T-helper 2 cell treated with Interferon-gamma antibody and Interleukin-4, amounts not matched to agents 100 ng/mL and 5 ng/mL, for 36 hours (primary cell): Measurements from ENCODE around the gene TBC1D12. TPM values are rescaled to one million over a fixed set of nuclear protein-coding genes. Genes with fewer than 3 reads are reported as not detected.

Experiments used
- intact Hi-C: fragments of 100-400 bp; cut with micrococcal nuclease; formaldehyde crosslinking; loops from one replicate; pipeline ENCODE4 v1.15.1; 2023
- total RNA-seq: library from RNA; stranded (reverse); gene quantifications from 2 replicates; pipeline ENCODE4 v1.2.3, GENCODE V29; 2022

TBC1D12 gene
- total RNA-seq, 1 donor from 2014 or later, result 0.11 TPM

DNA sequence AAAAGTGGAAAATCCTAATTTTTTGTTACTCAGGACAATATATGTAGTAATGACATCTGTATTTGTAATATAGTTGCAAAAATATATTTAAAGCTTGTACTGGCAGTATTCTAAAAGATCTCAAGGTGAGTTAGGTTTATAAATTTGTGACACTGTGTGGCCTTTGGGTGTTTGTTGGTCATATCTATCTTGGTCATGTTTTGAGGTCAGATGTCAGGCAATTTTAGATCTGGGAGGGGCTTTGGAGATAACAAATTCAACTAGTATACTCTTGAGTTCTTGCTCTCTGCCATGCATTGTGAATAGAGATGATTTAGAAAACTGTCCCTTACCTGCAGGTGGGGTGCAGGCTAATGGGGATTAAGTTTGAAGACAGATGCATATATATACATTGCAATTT, 3.1 kb downstream of the TBC1D12 start:
- intact Hi-C loops, result no loop called here

- intact Hi-C loops, result no loop called here
Measured at GRCh38 chr10:94407668-94408067, 5.3 kb downstream of the TBC1D12 start.

DNA sequence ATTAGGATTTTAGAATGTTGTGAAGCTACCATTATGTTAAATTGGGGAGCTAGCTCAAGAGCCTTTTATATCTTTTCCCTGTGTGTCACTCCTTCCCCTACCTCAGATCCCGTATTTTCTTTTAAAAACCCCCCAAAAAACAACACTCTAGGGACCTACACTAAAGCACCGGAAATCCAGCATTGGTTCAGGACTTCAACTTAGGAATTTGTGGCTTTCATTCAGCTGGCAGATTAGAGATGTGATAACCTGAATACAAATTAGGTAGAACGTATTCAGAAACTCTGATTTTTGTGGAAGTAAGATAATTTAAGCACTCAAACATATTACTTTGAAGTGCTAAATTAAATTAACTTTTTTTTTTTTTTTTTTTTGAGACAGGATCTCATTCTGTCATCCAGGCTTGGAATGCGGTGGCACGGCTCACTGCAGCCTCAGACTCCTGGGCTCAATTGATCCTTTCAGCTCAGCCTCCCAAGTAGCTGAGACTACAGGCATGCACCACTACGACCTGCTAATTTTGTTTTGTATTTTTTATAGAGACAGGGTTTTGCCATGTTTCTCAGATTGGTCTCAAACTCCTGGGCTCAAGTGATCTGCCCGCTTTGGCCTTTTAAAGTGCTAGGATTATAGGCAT, 6.8 kb downstream of the TBC1D12 start:
- intact Hi-C loops, result no loop called here

- intact Hi-C loops, result no loop called here
Measured at GRCh38 chr10:94411304-94411703, 9.0 kb downstream of the TBC1D12 start.

GRCh38 chr10:94412449-94412848, 10.1 kb downstream of the TBC1D12 start:
- intact Hi-C loops, result no loop called here

- intact Hi-C loops, result no loop called here
Measured at GRCh38 chr10:94413361-94413760, 11.0 kb downstream of the TBC1D12 start.

DNA sequence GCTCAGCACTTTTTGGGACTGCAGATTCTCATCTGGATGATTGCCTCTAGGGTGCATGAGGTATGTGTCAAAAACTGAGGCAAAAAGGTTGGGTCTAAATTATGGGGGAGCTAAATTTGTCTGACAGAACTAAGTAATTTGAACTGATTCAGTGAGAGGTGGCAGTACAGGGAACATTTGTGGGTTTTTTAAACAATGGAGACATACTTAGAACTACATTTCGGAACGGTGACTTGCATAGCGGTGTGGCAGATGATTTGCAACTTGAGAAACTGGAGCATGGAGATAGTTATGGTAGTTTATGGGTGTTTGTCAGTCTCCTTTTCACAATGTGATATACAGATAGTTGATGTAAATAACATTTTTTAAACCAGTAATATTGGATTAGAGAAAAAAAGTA, 14.6 kb downstream of the TBC1D12 start:
- intact Hi-C loops, result no loop called here

GRCh38 chr10:94417321-94417720, 15.0 kb downstream of the TBC1D12 start:
- intact Hi-C loops, result no loop called here

GRCh38 chr10:94420516-94420915, 18.2 kb downstream of the TBC1D12 start:
- intact Hi-C loops, result no loop called here

DNA sequence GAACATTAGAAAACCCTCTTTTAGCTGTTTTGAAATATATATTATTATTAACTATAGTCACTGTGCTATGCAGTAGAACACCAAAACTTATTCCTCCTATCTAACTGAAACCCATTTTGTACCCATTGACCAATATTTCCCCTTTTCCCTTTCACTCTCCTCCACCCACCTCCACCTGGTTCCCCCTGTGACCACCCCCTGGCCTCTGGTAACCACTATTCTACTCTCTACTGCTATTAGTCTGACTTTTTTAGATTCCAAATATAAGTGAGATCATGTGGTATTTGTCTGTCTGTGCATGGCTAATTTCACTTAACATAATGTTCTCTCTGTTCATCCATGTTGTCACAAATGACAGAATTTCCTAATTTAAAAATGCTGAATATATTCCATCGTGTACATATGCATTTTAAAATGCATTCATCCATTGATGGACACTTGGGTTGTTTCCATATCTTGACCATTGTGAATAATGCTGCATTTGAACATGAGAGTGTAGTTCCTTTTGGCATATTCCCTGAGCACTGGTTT, 18.7 kb downstream of the TBC1D12 start:
- intact Hi-C loops, result no loop called here

DNA sequence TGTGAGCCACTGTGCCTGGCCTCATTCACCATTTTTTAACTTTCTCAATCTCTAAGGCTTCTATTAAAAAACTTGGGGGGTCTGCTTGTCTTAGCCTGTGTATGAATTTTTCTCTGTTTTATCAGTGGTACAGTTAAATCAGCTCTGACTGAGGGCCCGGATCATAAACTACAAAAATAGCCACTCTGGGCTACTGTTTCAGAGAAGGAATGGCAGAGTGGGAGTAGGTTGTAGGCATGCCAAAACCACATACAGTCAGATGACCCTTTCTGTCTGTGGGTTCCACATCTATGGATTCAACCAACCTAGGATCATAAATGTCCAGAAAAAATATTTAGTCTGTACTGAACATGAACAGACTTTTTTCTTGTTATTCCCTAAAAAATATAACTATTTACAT, 21.3 kb downstream of the TBC1D12 start:
- intact Hi-C loops, result no loop called here

GRCh38 chr10:94424714-94425337, 22.5 kb downstream of the TBC1D12 start:
- intact Hi-C loops, result no loop called here

- intact Hi-C loops, result no loop called here
Measured at GRCh38 chr10:94425942-94426341, 23.6 kb downstream of the TBC1D12 start.

DNA sequence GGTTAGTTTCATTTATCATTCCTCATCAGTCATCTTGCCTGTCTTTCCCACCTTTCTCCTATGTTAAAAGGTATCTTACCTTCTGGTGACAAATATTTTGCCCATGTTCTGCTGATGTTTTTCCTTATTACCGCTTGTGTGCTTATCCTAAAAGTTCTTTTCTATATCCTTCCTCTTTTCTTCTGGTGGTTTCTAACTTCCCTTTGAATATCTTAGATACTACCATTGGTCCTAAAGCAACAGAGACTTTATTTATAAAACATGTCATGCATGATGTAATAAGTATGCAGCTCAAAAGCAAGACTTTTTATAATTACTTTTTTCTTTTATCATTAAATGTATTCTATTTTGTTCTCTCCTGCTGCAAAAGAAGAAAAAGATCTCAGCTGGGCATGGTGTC, 24.8 kb downstream of the TBC1D12 start:
- intact Hi-C loops, result no loop called here

- intact Hi-C loops, result no loop called here
Measured at GRCh38 chr10:94428766-94429707, 26.7 kb downstream of the TBC1D12 start.

DNA sequence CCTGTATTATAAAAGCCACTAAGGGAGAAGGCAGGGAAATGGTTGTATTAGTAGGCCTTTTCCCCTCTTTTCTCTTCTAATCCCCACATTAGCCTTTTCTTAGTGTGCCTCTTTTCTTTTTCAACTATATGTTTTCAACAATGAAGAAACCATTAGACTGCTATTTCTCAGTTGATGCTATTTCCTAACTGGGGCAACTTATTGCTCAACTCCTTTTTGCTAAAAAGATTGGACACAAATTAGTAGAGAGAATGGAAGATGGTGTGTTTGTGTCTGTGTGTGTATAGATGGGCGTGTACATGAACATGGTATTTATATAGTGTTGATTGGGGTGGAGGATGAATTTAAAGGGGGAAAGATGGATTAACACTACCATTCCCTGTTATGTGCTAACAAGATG, 28.4 kb downstream of the TBC1D12 start:
- intact Hi-C loops, result no loop called here

DNA sequence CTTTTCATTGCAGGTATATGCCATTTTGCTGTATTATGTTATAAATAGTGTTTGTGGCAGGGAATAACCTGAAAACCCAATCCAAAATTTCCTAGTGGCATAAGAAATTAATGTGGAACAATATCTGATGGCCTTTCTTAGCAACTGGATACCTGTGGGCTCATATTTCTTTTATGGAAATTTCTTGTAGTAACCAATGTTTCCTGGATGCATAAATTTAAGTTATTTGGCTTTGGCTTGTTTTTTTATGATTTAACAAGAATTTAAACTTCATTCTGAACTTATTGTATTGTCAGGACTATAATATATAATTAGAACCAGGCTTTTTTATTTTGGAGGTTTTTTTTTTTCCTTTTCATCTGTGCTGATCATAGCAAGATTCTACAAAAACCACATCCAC, 30.1 kb downstream of the TBC1D12 start:
- intact Hi-C loops, result no loop called here

GRCh38 chr10:94439275-94439861, 37.0 kb downstream of the TBC1D12 start:
- intact Hi-C loops, result no loop called here

GRCh38 chr10:94440096-94440495, 37.8 kb downstream of the TBC1D12 start:
- intact Hi-C loops, result loop anchor here (5.0 kb wide), 1 partner anchor 523 kb away; no protein-coding TSS in a partner anchor

- intact Hi-C loops, result loop anchor here (5.0 kb wide), 1 partner anchor 526 kb away; no protein-coding TSS in a partner anchor
Measured at GRCh38 chr10:94443047-94443446, 40.7 kb downstream of the TBC1D12 start.

DNA sequence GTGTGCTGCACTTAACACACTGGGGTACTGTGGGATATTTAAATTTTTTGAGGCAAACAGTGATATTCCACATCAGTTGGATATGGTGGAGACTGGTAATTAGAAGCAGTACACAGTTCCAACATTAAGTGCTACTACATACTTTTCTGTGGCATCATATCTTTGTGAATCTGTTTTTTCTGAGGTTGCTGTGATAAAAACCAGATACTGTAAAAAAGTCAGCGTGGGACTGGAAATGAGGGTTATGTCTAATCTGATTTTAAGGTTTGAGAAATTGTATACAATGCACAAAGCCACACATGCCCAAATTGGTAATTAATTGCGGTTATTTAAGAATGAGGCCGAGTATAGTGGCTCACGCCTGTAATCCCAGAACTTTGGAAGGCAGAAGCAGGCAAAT, 41.2 kb downstream of the TBC1D12 start:
- intact Hi-C loops, result loop anchor here (5.0 kb wide), 1 partner anchor 526 kb away; no protein-coding TSS in a partner anchor
